GM19438 (cell line): Measurements from ENCODE around the gene PICK1.
"Not testable (repeated sequence)": the region's sequence is repeated elsewhere in the genome, so short reads cannot be mapped to it uniquely, and the experiment has no call there.

ENCODE experiments used
- ATAC-seq: cut with Tn5 transposase; IDR thresholded peaks from one replicate; pipeline ENCODE4 v1.9.1; 2021; ENCODE audit warnings: low read depth; ENCODE audit not compliant: unreplicated experiment

PICK1 gene

GRCh38 chr22:38073150-38074130, 16.2 kb downstream of the PICK1 start:
- ATAC-seq: no peak

DNA sequence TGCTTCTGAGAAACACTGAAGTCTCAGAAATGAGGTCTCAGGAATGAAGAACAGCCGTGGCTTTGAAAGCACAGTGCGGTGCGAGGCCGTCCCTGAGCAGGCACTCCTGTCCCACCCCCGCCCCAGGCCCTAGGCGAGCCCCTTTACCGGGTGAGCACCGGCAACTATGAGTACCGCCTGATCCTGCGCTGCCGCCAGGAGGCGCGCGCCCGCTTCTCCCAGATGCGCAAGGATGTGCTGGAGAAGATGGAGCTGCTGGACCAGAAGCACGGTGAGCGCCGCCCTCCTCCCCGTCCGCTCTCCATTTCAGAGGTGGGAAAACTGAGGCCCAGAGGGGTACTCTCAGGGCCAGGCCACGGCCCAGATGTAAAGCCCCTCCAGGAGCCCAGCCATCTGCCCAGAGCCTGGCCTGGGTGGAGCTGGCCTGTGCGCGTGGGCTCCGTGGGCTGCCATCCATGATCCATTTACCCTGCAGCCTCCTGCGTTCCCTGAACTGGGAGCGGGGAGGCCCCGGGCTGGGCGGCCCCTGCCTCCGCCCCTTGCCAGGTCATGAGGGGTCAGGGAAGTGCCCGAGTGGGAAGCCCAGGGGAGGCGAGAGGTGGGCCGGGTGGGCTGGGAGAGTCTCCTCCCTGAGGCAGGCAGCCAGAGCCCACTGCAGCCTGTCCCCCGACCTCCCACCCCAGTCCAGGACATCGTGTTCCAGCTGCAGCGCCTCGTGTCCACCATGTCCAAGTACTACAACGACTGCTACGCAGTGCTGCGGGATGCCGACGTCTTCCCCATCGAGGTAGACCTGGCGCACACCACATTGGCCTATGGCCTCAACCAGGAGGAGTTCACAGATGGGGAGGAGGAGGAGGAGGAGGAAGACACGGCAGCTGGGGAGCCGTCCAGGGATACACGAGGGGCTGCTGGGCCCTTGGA, 17.2 kb downstream of the PICK1 start:
- ATAC-seq: no peak

- no peak for ATAC-seq
These were observed 18.1 kb downstream of the PICK1 start for GRCh38 chr22:38075105-38075825.

- no peak for ATAC-seq
These were observed 18.8 kb downstream of the PICK1 start for GRCh38 chr22:38075961-38076360.

DNA sequence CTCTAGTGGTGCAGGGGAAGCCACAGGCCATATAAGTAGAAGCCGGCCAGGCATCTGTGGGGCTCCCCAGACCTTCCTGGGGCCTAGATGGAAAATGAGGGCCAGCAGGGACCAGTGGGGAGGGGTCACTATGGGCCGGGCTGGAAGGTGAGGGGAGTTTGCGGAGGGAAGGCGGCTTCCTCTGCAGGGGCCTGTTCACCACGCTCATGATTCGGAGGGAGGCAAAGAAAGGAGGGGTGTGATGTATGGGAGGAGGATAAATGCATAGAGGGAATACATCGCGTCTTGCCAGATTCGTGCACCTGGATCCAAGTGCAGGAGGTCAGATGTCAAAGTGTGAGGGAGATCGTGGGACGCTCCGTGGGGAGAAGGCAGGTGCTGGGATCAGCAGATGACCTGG, 19.9 kb downstream of the PICK1 start:
- ATAC-seq: no peak

DNA sequence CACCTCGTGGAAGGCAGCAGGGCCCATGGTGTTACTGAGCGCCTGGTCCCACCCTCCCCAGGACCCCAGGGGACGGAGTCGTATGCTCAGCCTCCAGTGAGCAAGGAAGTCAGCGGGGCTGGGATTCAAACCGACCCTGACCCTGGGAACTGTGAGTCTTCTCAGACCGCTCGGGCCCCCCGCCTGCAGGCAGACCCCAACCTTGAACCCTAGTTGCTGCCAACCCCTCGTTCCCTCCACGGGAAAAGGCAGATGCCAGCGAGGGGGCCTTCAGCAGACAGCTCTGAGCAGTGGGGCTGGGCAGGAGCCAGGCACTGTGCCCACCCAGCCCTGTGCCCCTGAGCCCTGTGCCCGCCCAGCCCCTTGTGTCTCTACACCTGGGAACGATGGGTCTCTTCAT, 20.4 kb downstream of the PICK1 start:
- ATAC-seq: no peak

- no peak for ATAC-seq
These were observed 21.0 kb downstream of the PICK1 start for GRCh38 chr22:38078046-38078840.

DNA sequence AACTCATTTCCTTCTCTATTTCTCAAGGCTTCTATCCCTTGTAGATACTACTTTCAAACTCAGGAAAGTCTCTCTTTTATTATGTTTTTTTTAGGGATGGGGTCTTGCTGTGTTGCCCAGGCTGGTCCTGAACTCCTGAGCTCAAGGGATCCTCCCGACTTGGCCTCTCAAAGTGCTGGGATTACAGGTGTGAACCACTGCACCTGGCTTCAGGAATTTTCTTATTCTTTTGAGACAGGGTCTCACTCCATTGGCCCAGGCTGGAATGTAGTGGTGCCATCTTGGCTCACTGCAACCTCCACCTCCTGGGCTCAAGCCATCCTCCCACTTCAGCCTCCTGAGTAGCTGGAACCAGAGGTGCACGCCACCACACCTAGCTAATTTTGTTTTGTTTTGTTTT, 22.0 kb downstream of the PICK1 start:
- ATAC-seq: not testable (repeated sequence)

DNA sequence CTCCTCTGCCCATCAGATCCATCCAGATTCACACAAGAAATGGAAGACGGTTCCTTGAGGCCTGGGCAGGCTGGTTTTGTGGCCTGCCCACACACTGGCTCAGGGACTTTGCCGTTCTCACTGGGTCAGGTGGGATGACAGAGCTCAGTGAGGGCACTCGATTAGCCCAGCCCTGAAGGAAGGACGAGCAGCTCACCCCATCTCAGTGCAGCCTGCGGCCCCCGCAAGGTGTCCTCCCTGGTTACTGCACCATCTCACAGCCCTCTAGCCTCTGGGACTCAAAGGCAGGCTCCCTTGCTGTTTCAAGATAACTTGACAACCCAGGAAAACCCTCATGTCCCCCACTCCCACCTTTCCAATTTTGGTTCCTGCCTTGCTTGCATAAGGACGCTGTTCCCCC, 22.6 kb downstream of the PICK1 start:
- no peak for ATAC-seq

DNA sequence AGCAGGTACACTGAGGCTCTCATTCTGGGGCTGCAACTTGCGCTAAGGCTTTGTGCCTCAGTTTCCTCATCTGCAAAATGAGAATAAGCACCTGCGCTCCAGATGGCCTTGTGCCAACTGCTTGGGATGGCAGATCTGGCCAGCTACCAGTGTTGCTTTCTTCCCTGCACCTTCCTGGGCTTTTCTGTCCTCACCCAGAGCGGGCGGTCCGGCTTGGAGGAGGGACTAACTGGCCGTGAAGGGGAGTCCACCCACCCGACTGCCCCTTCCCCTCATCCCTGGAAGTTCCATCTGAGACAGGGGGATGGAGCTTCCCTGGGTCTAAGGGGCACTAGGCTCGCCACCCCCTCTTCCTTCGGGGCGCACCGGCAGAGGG, 23.3 kb downstream of the PICK1 start:
- no peak for ATAC-seq

- ATAC-seq: no peak
These were observed 23.8 kb downstream of the PICK1 start for GRCh38 chr22:38080850-38081635.

DNA sequence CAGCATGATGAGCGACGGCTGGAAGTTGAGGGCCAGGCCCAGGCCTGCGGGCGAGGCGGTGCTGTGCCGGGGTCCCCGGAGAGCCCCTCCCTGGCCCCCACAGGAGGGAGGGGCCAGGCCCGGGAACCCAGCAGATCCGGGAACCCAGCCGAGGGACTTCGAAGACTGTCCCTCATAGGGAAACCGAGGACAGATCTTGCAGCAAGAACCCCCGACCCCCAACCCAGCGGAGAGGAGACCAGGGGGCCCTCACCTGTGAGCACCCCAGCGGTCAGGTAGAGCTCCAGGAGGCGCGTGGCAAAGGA, 24.4 kb downstream of the PICK1 start:
- ATAC-seq: no peak

DNA sequence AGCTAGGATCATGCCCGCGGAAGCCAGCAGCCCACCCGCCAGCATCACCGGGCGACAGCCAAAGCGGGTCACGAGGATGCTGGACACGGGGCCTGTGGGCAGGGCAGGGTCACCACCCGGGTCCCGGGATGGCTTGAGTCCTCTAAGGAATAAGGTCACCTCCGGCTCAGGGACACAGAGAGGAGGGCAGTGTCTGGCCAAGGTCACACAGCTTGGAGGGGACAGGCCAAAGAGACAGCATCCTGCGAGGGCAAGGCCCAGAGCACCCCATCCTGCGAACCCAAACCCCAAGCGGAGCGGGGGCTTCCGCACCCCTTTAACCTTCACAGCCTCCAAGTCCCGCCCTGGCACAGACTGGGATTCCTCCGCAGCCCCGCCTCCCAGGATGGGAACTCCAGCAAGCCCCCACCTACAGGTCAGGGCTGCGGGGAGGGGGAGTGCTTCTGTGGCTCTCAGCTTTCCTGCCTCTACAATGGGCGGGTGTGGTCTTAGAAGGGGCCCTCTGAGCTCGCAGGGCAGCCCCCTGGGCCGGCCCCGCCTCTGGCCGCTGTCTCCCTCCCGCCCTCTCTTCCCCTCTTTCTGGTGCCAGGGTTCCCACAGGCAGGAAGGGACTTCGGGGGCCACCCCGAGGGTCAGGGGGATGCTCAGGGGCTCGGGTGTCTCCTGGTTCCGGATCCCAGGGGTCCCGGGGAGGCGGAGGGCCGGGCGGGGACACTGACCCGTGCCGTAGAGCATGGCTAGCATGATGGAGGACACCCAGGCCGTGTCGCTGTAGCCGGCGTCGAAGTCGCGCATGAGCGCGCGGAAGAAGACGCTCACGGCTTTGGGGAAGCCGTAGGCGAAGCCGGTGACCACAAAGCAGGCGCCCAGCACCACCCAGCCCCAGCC, 25.0 kb downstream of the PICK1 start:
- ATAC-seq: no peak

DNA sequence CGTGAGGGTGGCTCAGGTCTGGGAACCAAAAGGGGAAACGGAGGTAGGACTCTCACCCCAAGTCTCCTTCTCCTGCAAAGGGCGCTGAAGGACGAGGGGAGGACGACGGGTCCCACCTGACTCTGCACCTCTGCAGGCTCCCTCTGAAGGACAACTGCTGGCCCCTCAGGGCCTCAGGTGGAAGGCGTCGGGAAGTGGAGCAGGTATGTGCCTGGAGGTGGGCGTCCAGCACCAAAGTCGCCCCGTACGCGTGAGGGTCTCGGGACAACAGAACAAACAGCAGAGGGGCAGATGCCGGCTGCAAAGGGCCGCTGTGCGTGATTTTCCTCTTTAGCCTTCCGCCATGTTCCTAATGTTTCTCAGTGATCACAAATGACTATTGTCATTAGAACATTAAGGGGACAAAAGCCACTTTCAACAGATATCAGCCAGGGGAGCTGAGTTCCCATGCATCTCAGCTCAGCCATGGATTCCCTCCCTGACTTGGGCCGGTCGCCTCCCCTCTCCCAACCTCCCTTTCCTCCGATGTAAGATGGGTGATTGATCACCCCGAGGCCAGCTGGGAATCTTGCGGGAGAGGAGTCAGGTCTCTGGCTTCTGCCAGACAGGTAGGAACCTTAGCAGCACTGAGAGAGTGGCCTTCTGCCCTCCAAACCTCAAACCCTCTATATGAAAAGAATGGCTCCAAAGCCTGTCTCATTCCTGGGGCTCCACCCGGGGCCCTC, 25.9 kb downstream of the PICK1 start:
- ATAC-seq: no peak

DNA sequence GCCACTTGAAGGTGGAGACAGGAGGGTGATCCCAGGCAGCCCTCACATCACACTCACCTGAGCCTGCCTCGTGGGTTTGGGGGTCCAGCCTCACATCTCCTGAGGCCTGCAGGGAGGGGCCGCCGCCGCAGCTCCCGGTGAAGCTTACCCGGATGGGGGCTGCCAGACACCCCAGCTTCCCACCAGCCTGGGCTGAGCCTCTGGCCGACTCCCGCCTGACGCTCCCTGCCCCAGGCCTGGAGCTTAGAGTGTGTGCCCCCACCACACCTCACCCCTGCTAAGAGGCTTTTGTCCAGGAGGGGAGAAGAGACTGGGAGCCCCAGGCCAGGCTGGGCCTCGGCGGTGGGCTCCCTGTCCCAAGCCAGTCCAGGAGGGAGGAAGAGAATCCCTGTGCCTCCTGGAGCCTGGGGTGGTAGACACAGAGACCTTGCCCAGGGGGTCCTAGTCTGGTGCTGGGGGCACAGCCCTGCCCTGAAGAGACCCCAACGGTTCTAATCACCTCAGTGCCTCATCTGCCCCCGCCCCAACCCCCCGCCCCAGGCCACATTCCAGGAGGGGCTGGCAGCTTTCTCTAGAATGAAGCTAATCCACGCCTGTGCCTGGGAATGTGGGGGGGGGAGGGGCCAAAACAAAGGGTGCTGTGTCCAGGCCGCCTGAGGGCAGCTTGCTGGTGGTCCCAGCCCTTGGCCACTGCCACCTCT, 26.9 kb downstream of the PICK1 start, which contains the start of gene SLC16A8:
TSS of gene SLC16A8 (minus strand) at position 254 of the 701 bp plus-strand sequence. CDS start 1,311 bp downstream, outside the sequence.
- ATAC-seq: no peak

DNA sequence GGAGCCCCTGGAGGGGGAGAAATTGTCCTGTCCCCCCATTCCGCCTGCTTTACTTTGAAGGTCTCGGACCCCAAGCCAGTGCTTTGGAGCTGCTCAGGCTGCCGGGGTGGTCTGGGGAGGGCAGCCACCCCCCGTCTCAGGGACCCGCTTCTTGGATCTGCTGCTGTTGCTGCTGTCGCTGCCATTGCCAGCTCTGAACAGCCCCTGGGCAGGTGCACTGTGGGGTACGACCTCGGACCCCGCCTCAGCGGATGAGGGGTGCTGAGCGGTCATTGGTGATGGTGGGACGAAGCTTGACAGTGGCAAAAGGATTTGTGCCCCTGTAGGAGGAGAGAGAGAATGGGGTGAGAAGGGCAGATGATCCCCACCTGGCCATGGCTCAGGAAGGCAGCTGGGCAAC, 27.9 kb downstream of the PICK1 start:
- no peak for ATAC-seq

- ATAC-seq: no peak
These were observed 28.3 kb downstream of the PICK1 start for GRCh38 chr22:38085501-38085900.
